NCI-H2107 (cell line): ENCODE measurements around the gene ATP2B3.
"Not testable (repeated sequence)": the region's sequence is repeated elsewhere in the genome, so short reads cannot be mapped to it uniquely, and the experiment has no call there.

Experiments
- DNase-seq: peaks from one replicate; lab custom pipeline; 2025; lab: John Stamatoyannopoulos, UW

Gene ATP2B3

GRCh38 chrX:153595859-153596857, 78.7 kb downstream of the ATP2B3 start:
- DNase-seq = no peak

GRCh38 chrX:153596981-153597750, 79.7 kb downstream of the ATP2B3 start:
- no peak for DNase-seq

- DNase-seq = no peak
These were observed 81.2 kb downstream of the ATP2B3 start, which contains the start of gene CCNQ for GRCh38 chrX:153598541-153599191. Gene CCNQ, minus strand, starts transcription at chrX:153599139. Its CDS starts 66 bp downstream, at chrX:153599073.

- DNase-seq = peak; percentile 84
These were observed 82.0 kb downstream of the ATP2B3 start for GRCh38 chrX:153599192-153600031.

GRCh38 chrX:153600032-153600373, 82.6 kb downstream of the ATP2B3 start:
- no peak for DNase-seq

- DNase-seq = no peak
These were observed 83.5 kb downstream of the ATP2B3 start for GRCh38 chrX:153600921-153601320.

GRCh38 chrX:153601511-153602110, 84.2 kb downstream of the ATP2B3 start:
- DNase-seq = no peak

GRCh38 chrX:153602601-153603000, 85.2 kb downstream of the ATP2B3 start:
- DNase-seq = no peak

- no peak for DNase-seq
These were observed 85.8 kb downstream of the ATP2B3 start for GRCh38 chrX:153603131-153603656.

- not testable (repeated sequence) for DNase-seq
These were observed 87.4 kb downstream of the ATP2B3 start for GRCh38 chrX:153604666-153605380.

- no peak for DNase-seq
These were observed 89.1 kb downstream of the ATP2B3 start for GRCh38 chrX:153606503-153606902.

GRCh38 chrX:153608376-153608775, 90.9 kb downstream of the ATP2B3 start:
- DNase-seq = no peak

- no peak for DNase-seq
These were observed 91.4 kb downstream of the ATP2B3 start for GRCh38 chrX:153608806-153609205.

- peak; percentile 25 for DNase-seq
These were observed 92.7 kb downstream of the ATP2B3 start for GRCh38 chrX:153609917-153610835.

- DNase-seq = no peak
These were observed 93.4 kb downstream of the ATP2B3 start for GRCh38 chrX:153610836-153611213.

GRCh38 chrX:153611298-153612095, 94.1 kb downstream of the ATP2B3 start:
- DNase-seq = no peak

GRCh38 chrX:153612413-153612812, 95.0 kb downstream of the ATP2B3 start:
- no peak for DNase-seq

GRCh38 chrX:153614818-153615217, 97.4 kb downstream of the ATP2B3 start:
- no peak for DNase-seq
